Measurements from ENCODE around the gene SLC22A23.

- TF ChIP-seq CTCF (IDR thresholded peaks at IDR 0.05 in 4 of 5, conservative IDR thresholded peaks at IDR 0.05 in 1 of 5) (no peak), POLR2A (IDR thresholded peaks at IDR 0.05) (no peak)
Measured at GRCh38 chr6:3272911-3273547, 183.8 kb downstream of the SLC22A23 start.

Measured in gastrocnemius medialis (tissue), 4 donors.